Body of pancreas (tissue), 4 donors: Measurements from ENCODE around the gene CPEB4. TPM values are rescaled to one million over a fixed set of nuclear protein-coding genes. Genes with fewer than 3 reads are reported as not detected.

Experiments used
- ATAC-seq: fragments of 150-250 bp; one replicate; pipeline ENCODE4 v1.9.1; 2016
- DNase-seq, 4 donors: peaks; one replicate each; pipeline ENCODE4 v3.0.0-alpha.2; 2019
- H3K27ac ChIP-seq, 4 donors: fragments of 200-600 bp; sonication (generic); 1 replicate in 3 of 4; 2 replicates in 1 of 4; pipeline versions ENCODE4 v1.5.1 to v1.6.1; 2016 to 2019; ENCODE audit warnings: mild to moderate bottlenecking in 1 of 4, mixed read lengths in 1 of 4, moderate library complexity in 1 of 4
- H3K27me3 ChIP-seq, 2 donors: fragments of 200-600 bp; sonication (generic); one replicate each; pipeline ENCODE4 v1.6.0; 2016; ENCODE audit warnings: mild to moderate bottlenecking in 1 of 2
- H3K36me3 ChIP-seq, 2 donors: fragments of 200-600 bp; sonication (generic); replicated peaks in 1 of 2; 2 replicates each; pipeline ENCODE4 v1.5.1; 2016; ENCODE audit warnings: low read depth in 2 of 2; ENCODE audit not compliant: insufficient read depth in 1 of 2
- H3K4me1 ChIP-seq: fragments of 200-600 bp; sonication (generic); one replicate; pipeline ENCODE4 v1.6.0; 2016
- H3K4me3 ChIP-seq, 2 donors: fragments of 200-600 bp; sonication (generic); 1 replicate in 1 of 2; 2 replicates in 1 of 2; pipeline ENCODE4 v1.5.1; 2016 to 2019
- H3K9me3 ChIP-seq, 3 donors: fragments of 200-600 bp; sonication (generic); 1 replicate in 2 of 3; 2 replicates in 1 of 3; pipeline ENCODE4 v1.5.1; 2016
- CTCF ChIP-seq, 7 experiments: fragments of 450-650 bp in 4 of 7; fragments of 200-600 bp in 3 of 7; sonication (generic) in 3 of 7; IDR thresholded peaks; one replicate each; pipeline ENCODE4 v1.5.1; 2016 to 2019; ENCODE audit warnings: antibody characterized with exemption in 7 of 7
- POLR2A ChIP-seq, 3 donors: fragments of 450-650 bp; IDR thresholded peaks; one replicate each; pipeline ENCODE4 v1.6.1; 2016; ENCODE audit warnings: antibody characterized with exemption in 3 of 3, mild to moderate bottlenecking in 2 of 3
- WGBS, 2 donors: methylation state at CpG; one replicate each; pipeline ENCODE4 v1.1.5; 2017; 5-methylcytosine and 5-hydroxymethylcytosine counted together
- intact Hi-C: fragments of 100-400 bp; cut with DNase I; formaldehyde crosslinking; loops from one replicate; pipeline ENCODE4 v1.15.1; 2023
- total RNA-seq, 2 donors: library from RNA; depleted of rRNA; stranded (reverse); fragments of >200 nt; gene quantifications; one replicate each; pipeline ENCODE4 v1.1.0, GENCODE V29; 2016

The CPEB4 gene
- total RNA-seq, 2 donors from 2014 or later, result 35.3 to 35.6 TPM

DNA sequence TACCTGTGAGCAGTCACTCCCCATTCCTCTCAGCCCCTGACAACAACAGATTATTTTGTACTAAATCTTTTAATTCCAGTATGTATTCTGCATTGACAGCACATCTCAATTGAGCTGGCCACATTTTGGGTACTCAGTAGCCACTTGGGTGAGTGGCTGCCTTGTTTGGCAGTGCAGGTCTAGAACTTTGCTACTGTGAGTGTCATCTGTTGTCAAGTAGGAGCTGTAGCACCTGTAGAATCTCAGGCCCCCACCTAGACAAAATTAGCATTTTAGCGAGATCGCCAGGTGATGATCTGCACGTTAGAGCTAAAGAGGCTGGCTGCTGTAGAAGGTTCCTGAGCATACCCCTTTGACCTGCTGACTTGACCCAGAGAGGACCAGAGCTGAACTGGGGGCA lies 44.4 kb upstream of the CPEB4 start:
- no peaks in the 10 kb centered on the region for H3K36me3 ChIP-seq
- WGBS, 2 donors, result 86% methylated on average over 3 of the region's 3 CpGs; no CpG with 5 or more reads in 1 of the 2 donors

DNA sequence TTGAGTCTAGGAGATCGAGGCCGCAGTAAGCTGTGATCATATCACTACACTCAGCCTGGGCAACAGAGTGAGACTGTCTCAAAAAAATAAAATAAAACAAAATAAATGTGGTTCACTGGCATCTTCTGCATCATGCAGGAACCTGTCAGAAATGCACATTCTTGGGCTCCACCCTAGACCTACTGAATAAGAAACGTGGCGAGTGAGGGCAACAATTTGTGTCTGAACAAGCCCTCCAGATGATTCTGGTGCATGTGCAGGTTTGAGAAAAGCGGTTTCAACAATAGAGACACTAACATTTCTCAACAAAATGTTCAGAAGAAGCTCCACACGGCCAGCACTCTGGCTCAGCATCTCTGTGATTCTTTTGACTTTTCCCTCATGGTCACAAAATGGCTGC lies 42.8 kb upstream of the CPEB4 start:
- no peak for DNase-seq
- no peak overlapping the region for H3K4me3 ChIP-seq
- intact Hi-C loops, result no loop called here
- no peaks in the 10 kb centered on the region for H3K4me1 ChIP-seq
- no peak overlapping the region for H3K27ac ChIP-seq
- TF ChIP-seq CTCF (IDR thresholded peaks at IDR 0.05) (no peak), POLR2A (IDR thresholded peaks at IDR 0.05) (no peak)
- no peaks in the 10 kb centered on the region for H3K36me3 ChIP-seq
- ATAC-seq, result no peak
- H3K9me3 ChIP-seq, result peaks cover 0 to 5% (median 0%) of the 10 kb centered on the region in 3 donors
- no peaks in the 10 kb centered on the region for H3K27me3 ChIP-seq
- 77 to 89% methylated on average over 6 of the region's 6 CpGs for WGBS, 2 donors

More for the DNA sequence above, 44.4 kb upstream of the CPEB4 start:
- ATAC-seq (no peak), DNase-seq (no peak)
- Histone ChIP-seq H3K4me3 (no peak overlapping the region), H3K4me1 (peaks cover 8% of the 10 kb centered on the region), H3K27me3 (no peaks in the 10 kb centered on the region), H3K9me3 (no peaks in the 10 kb centered on the region), H3K27ac (no peak overlapping the region)
- TF ChIP-seq POLR2A (IDR thresholded peaks at IDR 0.05) (no peak), CTCF (IDR thresholded peaks at IDR 0.05) (no peak)
- intact Hi-C loops, result no loop called here

GRCh38 chr5:173846929-173847501 lies 41.1 kb upstream of the CPEB4 start:
- no peak for TF ChIP-seq CTCF (IDR thresholded peaks at IDR 0.05)
- Histone ChIP-seq H3K9me3 (peaks cover 0 to 5% (median 0%) of the 10 kb centered on the region in 3 donors), H3K27me3 (no peaks in the 10 kb centered on the region), H3K4me3 (no peak overlapping the region), H3K27ac (no peak overlapping the region), H3K4me1 (no peaks in the 10 kb centered on the region), H3K36me3 (no peaks in the 10 kb centered on the region)
- ATAC-seq (no peak), DNase-seq (no peak)
- WGBS, 2 donors, result 88 to 100% methylated on average over 1 of the region's 1 CpG
- intact Hi-C loops, result no loop called here

- Histone ChIP-seq H3K36me3 (no peaks in the 10 kb centered on the region), H3K4me3 (no peak overlapping the region), H3K4me1 (no peaks in the 10 kb centered on the region), H3K27ac (no peak overlapping the region), H3K27me3 (no peaks in the 10 kb centered on the region), H3K9me3 (peaks cover 0 to 5% (median 0%) of the 10 kb centered on the region in 3 donors)
- intact Hi-C loops, result no loop called here
- 63 to 81% methylated on average over 2 of the region's 2 CpGs for WGBS, 2 donors
- ATAC-seq (no peak), DNase-seq (no peak)
- TF ChIP-seq POLR2A (IDR thresholded peaks at IDR 0.05), result no peak
- TF ChIP-seq CTCF (IDR thresholded peaks at IDR 0.05), result no peak
These were observed 39.1 kb upstream of the CPEB4 start for GRCh38 chr5:173848986-173849596.

DNA sequence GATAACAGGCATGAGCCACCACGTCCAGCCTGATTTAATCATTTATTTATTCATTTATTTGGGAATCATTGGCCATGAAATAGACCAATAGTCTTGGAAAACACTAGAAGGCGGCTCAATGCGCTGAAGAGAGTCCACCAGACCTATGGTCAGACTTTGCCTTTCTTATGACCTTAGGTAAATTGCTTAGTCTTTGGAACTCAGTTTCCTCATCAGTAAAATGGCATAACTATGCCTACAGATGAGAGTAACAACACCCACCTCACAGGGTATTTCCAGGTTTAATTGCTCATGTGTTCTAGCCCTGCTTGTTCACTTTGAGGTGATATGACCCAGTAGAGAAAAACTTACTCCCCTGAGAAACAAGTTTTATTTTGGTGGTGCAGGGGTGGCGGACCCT lies 38.2 kb upstream of the CPEB4 start:
- H3K4me1 ChIP-seq, result no peaks in the 10 kb centered on the region
- no peaks in the 10 kb centered on the region for H3K27me3 ChIP-seq
- intact Hi-C loops, result no loop called here
- TF ChIP-seq POLR2A (IDR thresholded peaks at IDR 0.05) (no peak), CTCF (IDR thresholded peaks at IDR 0.05) (no peak)
- H3K4me3 ChIP-seq, result no peak overlapping the region
- ATAC-seq, result no peak
- no peak for DNase-seq
- WGBS, 2 donors, result 88% methylated on average over 4 of the region's 4 CpGs
- H3K9me3 ChIP-seq, result peaks cover 0 to 5% (median 0%) of the 10 kb centered on the region in 3 donors
- H3K27ac ChIP-seq, result no peak overlapping the region
- H3K36me3 ChIP-seq, result no peaks in the 10 kb centered on the region
